ENCODE data around the gene CCDC83. TPM values are rescaled to one million over a fixed set of nuclear protein-coding genes. Genes with fewer than 3 reads are reported as not detected.

The CCDC83 gene
- total RNA-seq, 2 donors from 2014 or later = not detected

GRCh38 chr11:85867751-85868150, 12.6 kb downstream of the CCDC83 start:
- Histone ChIP-seq H3K27ac (no peak overlapping the region), H3K4me1 (no peaks in the 10 kb centered on the region), H3K36me3 (no peaks in the 10 kb centered on the region), H3K9ac (ENCODE audit: low read depth in 2 of 2, low read length in 2 of 2) (no peak overlapping the region), H3K27me3 (no peaks in the 10 kb centered on the region), H3K9me3 (no peaks in the 10 kb centered on the region), H3K4me3 (no peak overlapping the region)
- TF ChIP-seq CTCF (IDR thresholded peaks at IDR 0.05) = no peak
- intact Hi-C loops (cut with DNase I) = loop anchor here (10.0 kb wide), 1 partner anchor 167 kb away; no protein-coding TSS in a partner anchor
- no peak for DNase-seq

- H3K4me3 ChIP-seq = no peak overlapping the region
- H3K27me3 ChIP-seq = no peaks in the 10 kb centered on the region
- no peaks in the 10 kb centered on the region for H3K36me3 ChIP-seq
- no peak for DNase-seq
- H3K27ac ChIP-seq = no peak overlapping the region
- intact Hi-C loops (cut with DNase I) = loop anchor here (10.0 kb wide), 1 partner anchor 165 kb away; no protein-coding TSS in a partner anchor
- no peak overlapping the region for H3K9ac ChIP-seq (ENCODE audit: low read depth in 2 of 2, low read length in 2 of 2)
- H3K4me1 ChIP-seq = no peaks in the 10 kb centered on the region
- no peaks in the 10 kb centered on the region for H3K9me3 ChIP-seq
- no peak for TF ChIP-seq CTCF (IDR thresholded peaks at IDR 0.05)
Measured at GRCh38 chr11:85869781-85870180, 14.6 kb downstream of the CCDC83 start.

- H3K9me3 ChIP-seq = no peaks in the 10 kb centered on the region
- no peak for DNase-seq
- intact Hi-C loops (cut with DNase I) = no loop called here
- H3K9ac ChIP-seq (ENCODE audit: low read depth in 2 of 2, low read length in 2 of 2) = no peak overlapping the region
- H3K27me3 ChIP-seq = no peaks in the 10 kb centered on the region
- TF ChIP-seq CTCF (IDR thresholded peaks at IDR 0.05) = no peak
- no peaks in the 10 kb centered on the region for H3K36me3 ChIP-seq
- H3K4me1 ChIP-seq = no peaks in the 10 kb centered on the region
- H3K27ac ChIP-seq = no peak overlapping the region
- no peak overlapping the region for H3K4me3 ChIP-seq
Measured at GRCh38 chr11:85874265-85874664, 19.1 kb downstream of the CCDC83 start.

GRCh38 chr11:85875505-85875904, 20.3 kb downstream of the CCDC83 start:
- H3K4me1 ChIP-seq = no peaks in the 10 kb centered on the region
- H3K4me3 ChIP-seq = no peak overlapping the region
- no peak overlapping the region for H3K9ac ChIP-seq (ENCODE audit: low read depth in 2 of 2, low read length in 2 of 2)
- intact Hi-C loops (cut with DNase I) = no loop called here
- no peaks in the 10 kb centered on the region for H3K36me3 ChIP-seq
- no peaks in the 10 kb centered on the region for H3K9me3 ChIP-seq
- TF ChIP-seq CTCF (IDR thresholded peaks at IDR 0.05) = no peak
- DNase-seq = no peak
- no peaks in the 10 kb centered on the region for H3K27me3 ChIP-seq
- H3K27ac ChIP-seq = no peak overlapping the region

- intact Hi-C loops (cut with DNase I) = no loop called here
- H3K36me3 ChIP-seq = no peaks in the 10 kb centered on the region
Measured at GRCh38 chr11:85884581-85885021, 29.4 kb downstream of the CCDC83 start.

More at GRCh38 chr11:85884581-85885021, 29.4 kb downstream of the CCDC83 start:
- H3K4me1 ChIP-seq = no peaks in the 10 kb centered on the region
- no peak overlapping the region for H3K27ac ChIP-seq
- H3K9ac ChIP-seq (ENCODE audit: low read depth in 2 of 2, low read length in 2 of 2) = no peak overlapping the region
- DNase-seq = no peak
- no peaks in the 10 kb centered on the region for H3K9me3 ChIP-seq
- TF ChIP-seq CTCF (IDR thresholded peaks at IDR 0.05) = no peak
- H3K4me3 ChIP-seq = no peak overlapping the region
- no peaks in the 10 kb centered on the region for H3K27me3 ChIP-seq

Measured in colonic mucosa (tissue), 4 donors.